Calu3 (cell line): ENCODE measurements around the gene ANKS1B. TPM values are rescaled to one million over a fixed set of nuclear protein-coding genes. Genes with fewer than 3 reads are reported as not detected.
A peak's percentile ranks its signal among the peaks of the same experiment; 100 is the strongest.
"Not testable (repeated sequence)": the region's sequence is repeated elsewhere in the genome, so short reads cannot be mapped to it uniquely, and the experiment has no call there.

ENCODE experiments used
- BruUV-seq: library from RNA; stranded (reverse); fragments of 400-500 nt; replicated peaks from 2 replicates; lab custom pipeline; 2021; lab: Mats Ljungman, UMichigan
- CTCF ChIA-PET: fragments of 300-600 bp; sonication (Branson Sonifier 250); formaldehyde crosslinking; loops from one replicate; lab custom pipeline; 2022; ENCODE audit warnings: antibody characterized with exemption; lab: Charles Lee
- DNase-seq: peaks from one replicate; pipeline ENCODE4 v3.0.0; 2022
- H3K27ac Mint-ChIP-seq: one replicate; pipeline ENCODE4 v1.8.0; 2022; ENCODE audit warnings: mixed read lengths; ENCODE audit not compliant: unreplicated experiment
- H3K27me3 Mint-ChIP-seq: one replicate; pipeline ENCODE4 v1.8.0; 2022; ENCODE audit warnings: mixed read lengths; ENCODE audit not compliant: unreplicated experiment
- H3K36me3 Mint-ChIP-seq: one replicate; pipeline ENCODE4 v1.8.0; 2022; ENCODE audit warnings: mild to moderate bottlenecking, moderate library complexity, mixed read lengths; ENCODE audit not compliant: insufficient read depth, unreplicated experiment
- H3K4me1 Mint-ChIP-seq: one replicate; pipeline ENCODE4 v1.8.0; 2022; ENCODE audit warnings: mild to moderate bottlenecking, low read depth, mixed read lengths; ENCODE audit not compliant: unreplicated experiment
- H3K4me3 Mint-ChIP-seq: one replicate; pipeline ENCODE4 v1.8.0; 2022; ENCODE audit warnings: mild to moderate bottlenecking, low read depth, moderate library complexity, mixed read lengths; ENCODE audit not compliant: unreplicated experiment
- H3K9me3 Mint-ChIP-seq: one replicate; pipeline ENCODE4 v1.8.0; 2022; ENCODE audit warnings: low read depth, mixed read lengths; ENCODE audit not compliant: unreplicated experiment
- intact Hi-C: fragments of 100-400 bp; cut with micrococcal nuclease; formaldehyde crosslinking; loops from one replicate; pipeline ENCODE4 v1.10.0; 2022; ENCODE audit not compliant: unreplicated experiment
- total RNA-seq: library from RNA; stranded (reverse); gene quantifications from 2 replicates; pipeline ENCODE4 v1.2.3, GENCODE V29; 2022
- TF ChIP-seq, protein P1 (sequence below): fragments of 200-600 bp; IDR thresholded peaks from one replicate; pipeline ENCODE4 v1.8.0; 2022; ENCODE audit warnings: antibody characterized with exemption; ENCODE audit not compliant: unreplicated experiment

ANKS1B gene
- total RNA-seq, 1 experiment from 2014 or later = 1.7 TPM

- CTCF ChIA-PET = no interaction called here
- H3K27ac Mint-ChIP-seq = no peak overlapping the region
- no TSS peak for BruUV-seq
- TF ChIP-seq, protein P1, sequence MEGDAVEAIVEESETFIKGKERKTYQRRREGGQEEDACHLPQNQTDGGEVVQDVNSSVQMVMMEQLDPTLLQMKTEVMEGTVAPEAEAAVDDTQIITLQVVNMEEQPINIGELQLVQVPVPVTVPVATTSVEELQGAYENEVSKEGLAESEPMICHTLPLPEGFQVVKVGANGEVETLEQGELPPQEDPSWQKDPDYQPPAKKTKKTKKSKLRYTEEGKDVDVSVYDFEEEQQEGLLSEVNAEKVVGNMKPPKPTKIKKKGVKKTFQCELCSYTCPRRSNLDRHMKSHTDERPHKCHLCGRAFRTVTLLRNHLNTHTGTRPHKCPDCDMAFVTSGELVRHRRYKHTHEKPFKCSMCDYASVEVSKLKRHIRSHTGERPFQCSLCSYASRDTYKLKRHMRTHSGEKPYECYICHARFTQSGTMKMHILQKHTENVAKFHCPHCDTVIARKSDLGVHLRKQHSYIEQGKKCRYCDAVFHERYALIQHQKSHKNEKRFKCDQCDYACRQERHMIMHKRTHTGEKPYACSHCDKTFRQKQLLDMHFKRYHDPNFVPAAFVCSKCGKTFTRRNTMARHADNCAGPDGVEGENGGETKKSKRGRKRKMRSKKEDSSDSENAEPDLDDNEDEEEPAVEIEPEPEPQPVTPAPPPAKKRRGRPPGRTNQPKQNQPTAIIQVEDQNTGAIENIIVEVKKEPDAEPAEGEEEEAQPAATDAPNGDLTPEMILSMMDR = no peak
- no peaks in the 10 kb centered on the region for H3K4me1 Mint-ChIP-seq
- H3K27me3 Mint-ChIP-seq = peaks cover 7% of the 10 kb centered on the region
- intact Hi-C loops = no loop called here
- H3K9me3 Mint-ChIP-seq = no peaks in the 10 kb centered on the region
- no peak overlapping the region for H3K4me3 Mint-ChIP-seq
- H3K36me3 Mint-ChIP-seq = no peaks in the 10 kb centered on the region
- no peak for DNase-seq
These were observed 1014.5 kb downstream of the ANKS1B start for GRCh38 chr12:98970210-98970609.

DNA sequence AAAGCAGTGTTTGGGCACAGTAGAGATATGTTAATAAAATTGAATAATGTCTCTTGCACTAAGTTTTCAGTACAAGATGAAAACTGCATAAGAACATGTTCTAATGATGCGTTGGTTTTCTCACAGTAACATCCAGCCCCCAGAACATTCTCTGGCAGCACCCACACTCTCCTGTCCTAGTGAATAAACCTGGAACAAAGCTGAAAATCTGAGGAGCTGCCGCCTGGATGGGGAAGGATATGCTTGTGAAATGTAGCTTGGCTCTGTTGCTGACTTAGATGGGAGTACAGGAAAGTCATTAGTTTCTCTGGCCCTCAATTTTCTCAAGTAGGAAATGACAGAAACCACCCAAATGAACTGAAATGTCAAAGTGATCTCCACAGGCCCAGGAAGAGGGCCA, 1015.8 kb downstream of the ANKS1B start:
- H3K36me3 Mint-ChIP-seq = no peaks in the 10 kb centered on the region
- no peak for DNase-seq
- no TSS peak for BruUV-seq
- H3K9me3 Mint-ChIP-seq = no peaks in the 10 kb centered on the region
- H3K4me1 Mint-ChIP-seq = no peaks in the 10 kb centered on the region
- CTCF ChIA-PET = interaction anchor here (0.5 to 0.7 kb wide), 2 partner anchors 161 to 1015 kb away, joined by 4 to 6 read pairs; no protein-coding TSS in a partner anchor
- H3K4me3 Mint-ChIP-seq = no peak overlapping the region
- intact Hi-C loops = no loop called here
- TF ChIP-seq, protein P1 = no peak
- H3K27me3 Mint-ChIP-seq = no peaks in the 10 kb centered on the region
- no peak overlapping the region for H3K27ac Mint-ChIP-seq

GRCh38 chr12:98957135-98957534, 1027.6 kb downstream of the ANKS1B start:
- H3K4me1 Mint-ChIP-seq, DNase-seq, H3K4me3 Mint-ChIP-seq, H3K9me3 Mint-ChIP-seq, CTCF ChIA-PET, H3K36me3 Mint-ChIP-seq, H3K27ac Mint-ChIP-seq, BruUV-seq: not testable (repeated sequence)
- intact Hi-C loops = loop anchor here (10.0 kb wide), 1 partner anchor 698 kb away; no protein-coding TSS in a partner anchor
- peaks cover 30% of the 10 kb centered on the region for H3K27me3 Mint-ChIP-seq

GRCh38 chr12:98955284-98955683, 1029.5 kb downstream of the ANKS1B start:
- intact Hi-C loops = loop anchor here (1.0 to 10.0 kb wide), 2 partner anchors 42 to 700 kb away; no protein-coding TSS in a partner anchor

More at GRCh38 chr12:98955284-98955683, 1029.5 kb downstream of the ANKS1B start:
- DNase-seq = peak; percentile 54
- TF ChIP-seq, protein P1 = peak; percentile 50
- no TSS peak for BruUV-seq
- H3K4me3 Mint-ChIP-seq = no peak overlapping the region
- no peaks in the 10 kb centered on the region for H3K36me3 Mint-ChIP-seq
- H3K27ac Mint-ChIP-seq = no peak overlapping the region
- no peaks in the 10 kb centered on the region for H3K4me1 Mint-ChIP-seq
- CTCF ChIA-PET = interaction anchor here (2.0 kb wide), 1 partner anchor 43 kb away, joined by 8 read pairs; no protein-coding TSS in a partner anchor
- H3K9me3 Mint-ChIP-seq = no peaks in the 10 kb centered on the region
- H3K27me3 Mint-ChIP-seq = peaks cover 19% of the 10 kb centered on the region
